Stimulated activated CD8-positive, alpha-beta memory T cell treated with anti-CD3 and anti-CD28 coated beads, Interleukin-7, amount 100 ng/mL, for 4 hours (primary cell): ENCODE results near the gene ADGRB2.

Experiments used
- DNase-seq, 2 donors: peaks; one replicate each; pipeline ENCODE4 v3.0.0-alpha.2; 2020; ENCODE audit warnings: low read depth in 2 of 2

ADGRB2 gene

DNA sequence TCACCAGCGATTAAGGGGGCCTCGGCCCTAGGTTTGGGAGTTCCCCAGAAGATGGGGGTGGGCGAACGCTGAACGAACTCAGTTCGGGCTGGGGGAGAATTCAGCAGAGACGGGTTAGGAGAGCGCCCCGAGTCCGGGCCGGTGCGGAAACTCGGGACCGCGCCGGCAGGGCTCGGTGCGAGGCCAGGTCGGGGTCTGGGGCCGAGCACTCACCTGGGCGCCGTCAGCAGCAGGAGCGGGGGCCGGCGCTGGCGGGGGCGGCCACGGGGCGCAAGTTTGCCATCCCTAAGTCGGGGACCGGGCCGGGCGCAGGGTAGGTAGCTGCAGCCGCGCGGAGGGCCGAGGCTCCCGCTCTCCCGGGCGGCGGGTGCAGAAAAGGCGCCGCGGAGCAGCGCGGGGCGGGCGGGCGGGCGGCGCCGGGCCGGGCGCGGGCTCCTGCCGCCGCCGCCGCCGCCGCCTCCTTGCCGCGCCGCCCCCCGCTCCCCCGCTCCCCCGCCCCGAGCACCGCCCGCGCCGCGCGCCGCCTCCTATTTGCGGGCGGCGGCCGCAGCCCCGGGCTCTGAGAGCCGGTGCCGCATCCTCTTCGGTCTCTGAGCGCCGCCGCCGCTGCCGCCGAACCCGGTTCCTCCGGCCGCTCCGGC is 349 bp downstream of the ADGRB2 start:
- no peak for DNase-seq

DNA sequence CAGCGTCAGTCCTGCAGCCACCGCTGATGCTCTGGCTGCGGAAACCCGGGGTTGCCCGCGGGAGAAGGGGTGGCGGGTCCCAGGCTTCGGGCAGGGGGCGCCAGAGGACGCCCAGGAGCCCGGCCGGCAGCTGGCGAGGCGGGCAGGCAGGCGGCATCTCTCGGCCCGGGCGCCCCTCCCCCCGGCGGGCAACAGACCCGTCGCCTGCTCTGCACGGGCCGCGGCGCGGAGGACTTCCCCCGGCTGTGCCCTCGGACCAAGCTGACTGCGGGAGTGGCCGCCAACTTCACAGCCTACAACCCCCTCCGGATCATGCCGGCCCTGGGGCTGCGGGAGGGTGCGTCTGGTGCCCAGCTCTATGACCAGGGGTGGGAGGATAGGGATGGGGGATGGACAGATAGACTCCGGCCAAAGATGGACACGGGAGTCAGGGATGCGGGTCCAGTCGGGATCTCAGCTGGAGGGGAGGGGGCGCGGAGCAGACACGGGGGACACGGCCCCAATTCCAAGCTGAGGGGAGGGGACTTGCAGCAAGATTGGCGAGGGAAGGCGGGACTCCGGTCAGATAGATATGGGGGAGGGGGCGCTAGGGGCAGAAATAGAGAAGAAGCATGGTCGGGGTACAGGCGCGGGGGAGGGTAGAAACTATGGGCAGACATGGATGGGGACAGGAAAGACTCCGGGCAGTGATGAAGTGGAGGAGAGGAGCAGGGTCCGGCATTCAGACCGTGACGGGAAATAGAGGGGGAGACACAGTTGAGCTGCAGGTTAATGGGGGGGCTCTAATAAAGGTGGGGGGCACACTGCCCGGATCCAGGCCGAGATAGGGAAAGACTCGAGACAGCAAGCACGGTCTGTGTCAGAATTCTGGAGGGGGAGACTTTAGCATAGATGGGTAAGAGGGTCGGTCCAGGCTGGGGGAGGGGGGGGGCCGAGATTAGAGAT is 1.1 kb downstream of the ADGRB2 start:
- peak in 1 of 2 donors; percentile 52 for DNase-seq

DNA sequence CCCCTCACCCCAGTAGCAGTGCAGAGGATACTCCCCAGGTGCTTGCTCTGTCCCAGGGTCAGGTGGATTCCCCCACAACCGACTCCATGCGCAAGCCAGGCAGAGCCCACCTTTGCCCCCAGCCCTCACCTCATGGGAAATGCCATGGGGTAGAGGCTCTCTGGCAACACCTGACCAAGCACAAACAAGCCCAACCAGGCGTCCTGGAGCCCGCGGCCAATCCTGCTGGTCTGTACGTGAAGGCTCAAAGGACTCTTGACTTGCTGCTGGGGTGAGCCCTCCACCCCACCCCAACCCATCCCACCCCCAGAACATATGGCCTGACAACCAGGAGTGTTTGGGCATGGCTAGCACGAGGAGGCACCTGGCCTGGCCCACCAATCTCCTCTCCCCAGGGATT is 1.8 kb downstream of the ADGRB2 start:
- no peak for DNase-seq

DNA sequence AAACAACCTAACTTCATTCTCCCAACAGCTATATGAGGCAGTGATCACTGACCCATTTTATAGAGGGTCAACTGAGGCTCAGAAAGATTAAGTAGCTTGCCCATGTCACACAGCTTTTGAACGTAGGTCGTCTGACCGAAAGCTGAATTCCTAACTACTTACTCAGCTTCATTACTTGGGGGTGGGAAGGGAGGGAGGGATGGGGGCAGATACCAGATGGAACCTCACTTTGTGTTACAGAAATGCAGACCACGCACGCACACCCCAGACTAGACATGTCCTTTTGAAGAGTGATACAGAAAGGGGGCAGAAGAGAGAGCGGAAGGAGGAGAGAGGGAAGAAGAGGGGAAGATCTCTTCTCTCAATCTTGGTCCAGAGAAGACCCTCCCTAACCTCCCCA is 2.3 kb downstream of the ADGRB2 start:
- DNase-seq = no peak

GRCh38 chr1:31760471-31761470 is 3.4 kb downstream of the ADGRB2 start:
- DNase-seq = peak in 1 of 2 donors; percentile 60

- DNase-seq = no peak
These were observed 4.7 kb downstream of the ADGRB2 start for GRCh38 chr1:31759298-31760023.

DNA sequence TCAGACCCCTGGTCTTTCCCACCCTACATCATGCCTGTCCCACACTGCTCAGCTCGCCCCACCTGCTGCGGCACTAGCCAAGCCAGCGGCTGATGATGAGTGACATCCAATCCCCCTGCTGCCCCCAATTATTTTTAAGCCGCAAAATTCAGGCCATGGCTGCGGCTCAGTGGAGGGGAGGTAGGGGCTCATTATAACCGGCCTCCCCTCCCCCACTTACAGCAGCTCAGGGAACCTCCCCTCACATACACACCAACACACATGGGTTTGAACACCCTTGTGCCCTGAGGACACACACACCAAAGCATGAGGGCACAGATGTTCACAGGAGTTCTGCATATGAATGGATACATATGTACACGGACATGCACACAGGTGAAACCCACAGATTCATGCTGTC is 5.3 kb downstream of the ADGRB2 start:
- no peak for DNase-seq

DNA sequence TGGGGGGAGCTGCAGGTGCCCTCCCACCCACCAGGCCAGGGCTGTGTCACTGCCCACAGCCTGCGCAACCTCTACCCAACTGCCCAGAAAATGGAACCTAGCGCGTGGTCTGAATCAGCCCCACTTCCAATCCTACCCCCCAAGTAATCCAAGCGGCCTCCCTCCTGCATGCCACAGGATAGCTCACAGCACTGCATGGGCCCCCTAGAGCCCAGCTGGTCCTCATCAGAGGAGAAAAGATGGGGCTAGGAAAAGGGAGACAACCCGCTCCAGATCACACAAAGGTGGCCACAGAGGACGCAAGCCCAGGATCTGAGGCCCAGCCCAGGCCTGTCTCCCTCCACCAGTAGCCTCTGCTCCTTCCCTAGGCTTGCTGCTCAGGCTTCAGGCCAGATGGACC is 6.2 kb downstream of the ADGRB2 start:
- DNase-seq = no peak

- DNase-seq = no peak
These were observed 6.9 kb downstream of the ADGRB2 start for GRCh38 chr1:31757204-31757679.

DNA sequence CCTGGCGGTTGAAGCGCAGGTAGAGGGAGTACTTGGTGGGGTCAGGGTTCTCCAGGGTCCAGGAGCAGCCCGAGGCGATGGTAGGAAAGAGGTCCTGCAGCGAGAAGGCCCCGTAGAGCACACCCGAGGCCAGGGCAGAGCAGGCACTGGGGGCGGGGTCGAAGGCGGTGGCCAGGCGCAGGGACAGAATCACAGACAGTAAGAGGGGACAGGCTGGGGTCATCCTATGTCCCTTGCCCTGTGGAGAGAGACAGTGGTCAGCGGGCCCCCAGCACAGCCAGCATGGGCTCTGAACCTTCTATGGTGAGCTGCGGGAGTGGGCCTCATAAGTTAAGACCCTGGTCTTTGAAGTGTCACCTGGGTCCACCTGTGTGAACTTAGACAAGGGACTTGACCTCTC is 7.6 kb downstream of the ADGRB2 start:
- DNase-seq = no peak

DNA sequence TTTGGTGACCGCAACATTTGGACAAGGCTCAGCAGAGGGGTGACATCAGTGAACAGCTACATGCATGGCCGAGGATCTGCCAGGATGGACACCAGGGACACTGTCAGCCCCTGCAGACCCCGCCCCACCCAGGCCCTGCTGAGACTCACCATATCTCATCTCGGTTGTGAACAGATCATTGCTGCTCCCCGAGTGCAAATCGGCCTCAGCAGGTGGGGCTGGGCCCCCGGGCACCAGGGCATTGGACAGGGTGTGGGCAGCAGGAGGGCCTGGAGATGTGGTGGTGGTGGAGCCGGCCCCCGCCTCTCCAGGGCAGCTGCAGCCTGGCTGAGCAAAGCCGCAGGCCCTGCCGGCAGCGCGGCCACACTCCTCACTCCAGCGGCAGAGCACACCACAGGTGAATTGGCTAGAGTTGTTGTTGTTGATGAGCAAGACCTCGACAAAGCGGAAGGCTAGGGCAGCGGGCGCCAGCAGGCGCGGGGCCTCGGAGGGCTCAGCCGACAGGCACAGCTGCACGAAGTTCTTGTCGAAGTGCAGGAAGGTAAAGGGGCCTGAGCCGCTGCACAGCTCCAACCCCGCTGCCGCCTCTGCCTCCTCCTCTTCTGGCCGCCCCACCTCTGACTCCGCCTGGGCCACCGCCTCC is 8.2 kb downstream of the ADGRB2 start:
- no peak for DNase-seq

DNA sequence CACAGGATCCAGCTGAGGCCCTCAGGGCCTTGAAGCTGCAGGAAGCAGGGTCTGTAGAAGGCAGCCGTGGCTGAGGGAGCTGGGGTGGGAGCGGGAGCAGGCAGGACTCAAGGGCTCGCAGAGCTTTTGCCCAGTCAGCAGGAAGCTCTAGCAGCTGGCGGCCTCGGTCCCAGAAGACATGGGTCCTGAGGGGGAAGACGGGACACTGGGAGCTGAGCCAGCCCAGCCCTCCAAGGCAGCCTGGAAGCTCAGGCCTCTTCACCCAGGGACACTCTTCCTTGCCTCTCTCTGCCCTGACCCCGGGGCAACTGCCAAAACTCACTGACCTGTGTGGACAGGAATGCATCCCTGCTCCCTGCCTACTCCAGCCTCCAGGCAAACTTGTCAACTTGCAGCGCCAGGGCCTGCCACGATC is 8.9 kb downstream of the ADGRB2 start:
- no peak for DNase-seq

GRCh38 chr1:31754397-31754796 is 9.7 kb downstream of the ADGRB2 start:
- no peak for DNase-seq

DNA sequence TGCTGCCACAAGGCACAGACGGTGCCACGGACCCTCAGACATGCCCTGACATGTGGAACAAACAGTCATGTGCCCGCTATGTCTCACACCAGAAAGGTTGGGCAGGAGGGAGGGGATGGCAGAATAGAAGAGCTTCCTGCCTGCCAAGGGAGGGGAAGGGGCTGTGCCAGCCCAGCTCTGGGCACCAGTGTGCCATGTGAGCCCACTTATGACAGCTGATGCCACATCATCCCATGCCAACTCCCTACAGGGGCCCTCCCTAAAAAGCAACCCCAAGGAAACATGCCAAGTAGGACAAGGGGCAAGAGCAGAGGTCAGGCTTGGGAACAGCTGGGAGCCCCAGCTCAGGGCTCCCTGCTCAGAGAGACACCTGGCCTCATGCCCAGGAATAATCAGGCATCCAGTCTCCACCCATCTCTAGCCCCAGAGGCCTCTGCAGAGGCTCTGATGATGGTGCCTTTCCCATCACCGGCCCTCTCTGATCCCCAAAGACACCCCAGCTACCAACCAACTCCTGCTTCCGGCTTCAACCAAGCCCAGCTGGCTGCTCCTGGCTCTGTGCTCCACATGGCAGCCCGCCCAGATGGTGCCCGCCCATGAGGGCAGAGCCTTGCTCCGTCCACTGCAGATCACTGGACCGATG is 10.3 kb downstream of the ADGRB2 start:
- no peak for DNase-seq

- no peak for DNase-seq
These were observed 11.1 kb downstream of the ADGRB2 start for GRCh38 chr1:31752952-31753475.

DNA sequence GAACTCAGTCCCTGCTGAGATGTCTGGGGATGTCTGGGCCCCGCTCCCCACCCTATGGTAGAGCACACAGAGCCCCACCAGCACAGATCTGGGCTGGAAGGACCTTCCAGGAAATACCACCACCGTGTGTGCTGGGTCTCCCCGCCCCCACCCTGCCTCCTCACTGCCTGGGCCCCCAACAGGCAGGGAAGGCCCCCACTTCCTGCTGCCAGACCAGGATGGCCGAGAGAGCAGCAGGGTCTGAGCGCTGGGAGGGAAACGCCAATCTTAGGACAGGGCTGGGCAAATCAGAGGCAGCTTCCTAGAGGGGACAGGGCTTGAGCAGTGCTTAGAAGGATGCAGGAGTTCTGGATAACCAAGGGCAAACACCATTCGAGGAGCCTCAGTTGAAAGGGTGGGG is 11.9 kb downstream of the ADGRB2 start:
- no peak for DNase-seq

DNA sequence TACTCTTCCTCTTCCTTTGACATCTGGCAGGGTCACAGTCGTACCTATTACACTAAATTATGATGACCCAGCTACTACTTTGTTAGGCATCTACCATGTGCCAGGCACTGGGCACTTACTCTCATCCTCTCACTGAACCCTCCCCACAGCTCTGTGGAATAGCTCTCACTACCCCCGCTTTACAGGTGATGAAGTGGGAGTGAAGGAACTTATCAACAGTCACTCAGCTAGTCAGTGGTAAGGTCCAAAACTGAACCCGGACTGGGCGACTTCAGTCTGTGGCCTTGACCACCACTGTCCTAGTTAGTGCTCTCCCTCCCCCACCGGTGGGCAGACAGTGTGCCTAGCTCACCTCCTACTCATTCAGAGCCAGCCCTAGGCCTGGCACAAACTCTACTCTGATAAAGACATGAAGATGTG is 12.3 kb downstream of the ADGRB2 start:
- DNase-seq = no peak

DNA sequence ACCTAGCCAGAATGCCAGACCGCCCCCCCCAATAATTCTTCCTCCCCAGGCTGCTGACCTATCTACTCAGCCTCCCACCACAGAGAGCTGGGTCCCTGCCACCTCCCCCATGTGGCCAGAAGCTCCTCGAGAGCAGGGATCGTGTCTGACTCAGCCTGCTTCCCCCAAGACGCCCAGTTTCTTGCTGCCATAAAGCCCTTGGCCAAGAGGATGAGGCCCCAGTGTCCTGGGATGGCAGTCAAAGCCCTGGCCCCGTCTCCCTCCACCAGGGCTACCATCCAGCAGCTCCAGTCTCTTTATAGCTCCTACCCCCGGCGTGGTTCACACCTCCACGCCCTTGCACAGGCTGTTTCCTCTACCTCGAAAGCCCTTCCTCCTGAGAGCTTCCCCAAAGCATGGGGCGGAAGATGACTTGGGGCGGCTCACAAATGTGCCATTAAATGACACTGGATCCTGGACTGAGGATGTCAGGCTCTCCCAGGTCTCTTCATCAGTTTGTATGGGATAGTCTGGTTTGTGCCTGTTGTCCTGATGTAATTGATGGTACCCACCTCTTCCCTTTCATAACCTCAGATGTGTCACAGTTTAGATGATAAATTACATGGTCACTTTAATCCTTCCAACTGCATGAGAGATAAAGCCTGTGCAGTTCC is 13.2 kb downstream of the ADGRB2 start:
- peak in 1 of 2 donors; percentile 22 for DNase-seq
